CD4-positive, alpha-beta T cell treated with Interleukin-17A for 4 hours (primary cell): ENCODE data around the gene SAFB.

Source experiments
- DNase-seq: peaks from one replicate; pipeline ENCODE4 v3.0.0-alpha.2; 2020; ENCODE audit warnings: mixed read lengths

The SAFB gene

DNA sequence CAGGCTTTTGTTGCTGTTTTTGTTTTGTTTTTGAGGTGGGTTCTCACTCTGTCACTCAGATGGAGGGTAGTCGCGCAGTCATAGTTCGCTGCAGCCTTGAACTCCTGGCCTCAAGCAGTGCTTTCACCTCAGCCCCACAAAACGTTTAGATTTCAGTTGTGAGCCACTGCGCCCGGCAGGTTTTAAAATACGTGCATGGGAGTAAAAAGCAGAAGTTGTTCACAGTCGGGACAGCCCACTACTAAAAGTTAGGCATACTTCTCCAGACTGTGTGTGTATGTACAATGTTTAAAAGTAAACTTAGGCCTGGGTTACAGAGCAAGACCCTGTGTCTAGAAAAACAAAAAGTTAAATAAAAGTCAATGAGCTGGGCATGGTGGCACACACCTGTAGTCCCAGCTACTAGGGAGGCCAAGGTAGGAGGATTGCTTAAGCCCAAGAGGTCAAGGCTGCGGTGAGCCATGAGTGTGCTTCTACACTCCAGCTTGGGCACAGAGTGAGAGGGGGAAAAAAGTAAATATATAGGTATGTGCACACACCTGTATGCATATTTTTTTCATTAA lies 6.1 kb downstream of the SAFB start:
- no peak for DNase-seq

DNA sequence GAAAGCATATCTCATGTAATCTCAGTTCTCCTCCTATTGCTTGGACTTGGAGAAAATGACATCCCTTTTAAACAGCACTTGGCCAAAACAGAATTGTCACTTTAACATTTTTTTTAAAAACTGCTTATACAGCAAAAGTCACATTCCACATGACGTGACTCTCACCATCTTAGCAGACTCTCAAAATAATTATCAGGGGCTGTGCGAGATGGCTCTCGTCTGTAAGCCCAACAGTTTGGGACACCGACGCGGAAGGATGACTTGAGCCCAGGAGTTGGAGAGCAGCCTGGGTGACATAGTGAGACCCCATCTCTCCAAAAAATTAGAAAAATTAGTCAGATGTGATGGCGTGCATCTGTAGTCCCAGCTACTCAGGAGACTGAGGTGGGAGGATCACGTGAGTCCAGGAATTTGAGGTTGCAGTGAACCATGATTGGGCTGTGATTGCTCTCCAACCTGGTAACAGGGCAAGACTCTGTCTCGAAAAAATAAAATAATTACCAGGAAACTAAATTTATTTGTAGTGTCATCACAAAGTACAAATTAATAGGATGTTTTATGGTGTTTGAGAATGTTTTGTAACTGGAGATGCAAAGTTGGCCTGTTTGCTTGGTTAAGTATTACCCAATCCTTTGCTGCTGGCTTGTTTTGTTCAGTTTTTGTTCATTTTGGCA lies 8.8 kb downstream of the SAFB start:
- no peak for DNase-seq

DNA sequence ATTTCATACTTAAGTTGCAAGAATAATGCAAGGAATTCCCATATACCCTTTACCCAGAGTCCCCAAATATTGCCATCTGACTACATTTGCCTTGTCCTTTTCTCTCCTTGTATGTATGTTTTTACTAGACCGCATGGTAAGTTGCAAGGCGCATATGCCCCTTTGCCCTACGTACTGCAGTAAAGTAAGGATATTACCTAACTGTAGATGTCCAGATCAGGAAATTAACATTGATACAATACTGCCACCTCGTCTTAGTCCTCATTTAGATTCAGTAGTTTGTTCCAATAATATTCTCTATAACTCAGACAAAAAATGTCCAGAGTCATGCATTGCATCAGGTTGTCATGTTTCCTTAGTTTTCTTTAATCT lies 9.3 kb downstream of the SAFB start:
- no peak for DNase-seq

DNA sequence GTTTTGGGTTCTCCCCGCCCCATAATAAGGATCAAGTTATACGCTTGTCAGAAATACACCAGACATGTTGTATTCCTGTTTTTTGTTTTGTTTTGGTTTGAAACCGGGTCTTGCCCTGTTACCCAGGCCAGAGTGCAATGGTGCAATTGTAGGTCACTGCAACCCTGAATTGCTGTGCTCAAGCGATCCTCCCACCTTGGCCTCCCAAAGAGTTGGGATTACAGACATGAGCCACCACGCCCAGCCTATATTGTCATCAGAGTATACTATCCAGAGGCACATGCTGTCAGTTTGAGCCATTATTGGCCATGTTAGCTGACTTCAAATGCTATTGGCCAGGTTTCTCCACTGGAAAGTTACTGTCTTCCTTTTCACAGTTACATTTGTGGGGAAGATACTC lies 9.8 kb downstream of the SAFB start:
- no peak for DNase-seq

DNA sequence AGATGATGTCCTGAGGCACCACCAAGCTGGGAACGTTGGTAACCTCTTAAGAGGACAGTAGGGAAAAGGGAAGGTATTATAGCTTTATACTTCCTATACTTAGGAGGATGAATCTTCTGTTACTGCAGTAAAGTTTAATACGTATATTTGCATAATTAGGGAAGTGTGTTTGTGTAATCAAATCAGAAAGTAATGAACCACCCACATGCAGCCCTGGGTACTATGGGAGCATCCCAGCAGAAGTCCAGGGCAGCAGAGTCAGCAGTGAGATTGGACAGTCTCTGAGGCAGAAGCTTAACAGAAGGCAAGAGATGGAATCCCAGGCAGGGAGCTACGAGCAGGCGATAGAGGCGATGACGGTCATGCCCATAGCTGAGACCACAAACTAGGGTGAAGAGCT lies 12.5 kb downstream of the SAFB start:
- DNase-seq = no peak

DNA sequence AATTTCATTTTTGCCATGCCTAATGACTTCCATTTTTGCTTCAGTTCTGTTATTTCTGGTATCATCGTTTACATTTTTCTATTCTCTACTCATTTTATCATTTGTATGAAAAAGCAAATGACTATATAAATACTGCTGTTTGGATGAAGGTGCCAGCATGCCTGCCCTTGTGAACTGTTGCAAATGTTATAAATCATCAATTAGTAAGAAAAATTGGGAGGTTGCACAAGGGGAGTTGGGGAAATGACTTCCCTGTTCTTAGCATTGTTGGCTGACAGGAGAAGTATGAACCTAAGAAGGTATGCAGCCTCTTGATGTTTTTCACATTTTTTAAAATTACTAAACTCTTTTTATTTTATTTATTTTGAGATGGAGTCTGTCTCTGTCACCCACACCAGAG lies 15.1 kb downstream of the SAFB start:
- no peak for DNase-seq

DNA sequence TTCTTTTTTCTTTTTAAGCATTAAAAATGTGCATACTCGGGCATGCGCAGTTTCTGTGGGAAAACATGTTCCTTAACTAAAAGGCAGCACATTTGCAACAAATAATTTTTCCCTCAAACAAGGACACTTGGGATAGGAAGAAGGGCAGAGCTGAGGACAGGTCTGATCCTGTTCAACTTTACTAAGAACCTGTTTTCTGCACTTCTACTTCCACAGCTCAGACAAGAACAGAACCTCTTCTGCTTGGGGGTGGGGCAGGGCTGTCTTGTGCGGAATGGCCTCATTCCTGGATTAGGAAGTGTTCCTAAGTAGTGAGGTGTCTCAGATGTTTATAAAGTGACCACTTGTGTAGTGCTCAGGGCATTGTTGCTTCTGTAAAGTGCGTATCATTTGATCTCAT lies 18.3 kb downstream of the SAFB start:
- DNase-seq = no peak

DNA sequence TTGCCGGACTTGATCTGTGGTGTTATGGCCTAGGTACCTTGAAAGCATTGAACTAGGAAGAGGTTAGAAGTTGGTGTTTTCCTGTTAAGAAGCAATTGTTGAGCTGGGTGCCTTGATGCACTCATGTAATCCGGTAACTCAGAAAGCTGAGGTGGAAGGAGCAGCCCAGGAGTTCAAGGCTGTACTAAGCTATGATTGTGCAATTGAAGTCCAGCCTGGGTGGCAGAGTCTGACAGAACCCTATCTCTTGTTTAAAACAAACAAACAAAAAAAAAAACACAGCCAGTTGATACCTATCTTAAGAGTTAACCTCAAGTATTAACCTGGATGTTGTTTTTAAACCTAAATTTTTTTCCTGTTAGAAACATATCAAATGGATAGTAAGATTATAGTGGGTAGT lies 19.3 kb downstream of the SAFB start:
- no peak for DNase-seq

DNA sequence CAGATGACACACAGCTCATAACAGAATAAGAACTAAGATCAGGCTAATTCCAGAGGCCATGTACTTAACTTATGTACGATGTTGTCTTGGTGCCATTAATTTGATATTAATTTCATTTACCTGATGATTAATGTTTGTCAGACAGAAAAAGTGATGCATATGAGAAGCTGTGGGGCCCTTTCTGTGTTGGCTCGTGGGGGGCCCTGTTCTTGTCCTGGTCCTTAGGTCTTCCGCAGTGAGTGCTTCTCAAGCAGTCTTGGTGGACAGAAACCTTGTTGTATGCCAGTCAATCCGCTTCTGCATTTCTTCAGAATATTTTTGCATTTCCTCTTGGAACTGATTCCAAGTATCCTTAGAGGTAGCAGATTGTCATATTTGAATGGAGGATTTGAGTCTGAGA lies 20.2 kb downstream of the SAFB start:
- DNase-seq = no peak

DNA sequence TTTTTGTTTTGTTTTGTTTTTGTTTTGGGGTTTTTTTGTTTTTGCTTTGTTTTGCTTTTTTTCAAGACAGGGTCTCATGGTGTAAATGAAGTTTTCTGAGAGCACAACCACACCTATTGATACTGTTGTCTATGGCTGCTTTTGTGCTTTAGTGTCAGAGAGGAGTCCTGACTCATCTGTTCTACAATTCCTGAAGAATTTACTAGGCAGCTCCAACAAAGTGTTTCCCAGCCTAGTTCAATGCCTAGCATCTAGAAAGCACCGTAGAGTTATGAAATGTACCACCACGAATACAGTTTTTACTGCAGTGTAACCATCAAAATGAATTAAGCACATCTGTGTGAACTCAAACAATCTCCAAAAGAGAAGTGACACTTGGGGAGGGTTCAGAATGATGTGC lies 21.2 kb downstream of the SAFB start:
- no peak for DNase-seq

DNA sequence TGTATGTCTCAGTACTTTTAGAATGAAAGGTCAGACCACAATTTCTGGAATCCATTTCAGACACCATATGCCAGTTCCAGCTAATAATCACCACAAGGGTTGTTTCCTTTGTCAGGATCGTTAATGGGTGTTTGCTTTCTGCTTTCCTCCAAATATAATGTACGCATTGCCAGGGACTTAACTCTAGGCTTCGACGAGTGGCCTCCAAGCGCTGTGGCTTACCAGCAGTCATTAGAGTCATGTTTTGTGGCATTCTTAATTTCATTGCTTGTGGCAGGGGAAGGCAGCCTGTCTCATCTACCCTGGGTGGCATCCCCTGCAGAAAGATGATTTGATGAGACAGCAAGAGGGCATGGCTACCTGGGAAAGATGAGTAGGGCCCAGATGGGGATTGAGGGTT lies 22.5 kb downstream of the SAFB start:
- DNase-seq = no peak

DNA sequence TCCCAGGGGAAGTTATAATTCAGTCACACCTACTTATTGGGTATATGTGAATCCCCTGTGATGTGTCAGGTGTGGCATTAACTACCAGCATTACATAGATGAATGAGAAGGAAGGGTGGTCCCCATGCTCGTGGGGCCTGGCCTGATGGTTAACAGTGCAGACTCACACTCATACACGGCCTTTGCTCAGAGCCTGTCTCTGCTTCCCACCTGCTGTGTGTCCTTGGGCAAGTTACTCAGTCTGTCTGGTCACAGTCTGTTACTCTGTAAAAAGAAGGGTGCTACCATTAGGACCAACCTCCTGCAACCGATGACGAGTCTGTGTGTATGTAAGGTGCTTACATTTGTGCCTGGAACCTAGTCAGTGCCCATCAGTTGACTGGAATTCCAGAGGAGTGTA lies 23.8 kb downstream of the SAFB start:
- no peak for DNase-seq

DNA sequence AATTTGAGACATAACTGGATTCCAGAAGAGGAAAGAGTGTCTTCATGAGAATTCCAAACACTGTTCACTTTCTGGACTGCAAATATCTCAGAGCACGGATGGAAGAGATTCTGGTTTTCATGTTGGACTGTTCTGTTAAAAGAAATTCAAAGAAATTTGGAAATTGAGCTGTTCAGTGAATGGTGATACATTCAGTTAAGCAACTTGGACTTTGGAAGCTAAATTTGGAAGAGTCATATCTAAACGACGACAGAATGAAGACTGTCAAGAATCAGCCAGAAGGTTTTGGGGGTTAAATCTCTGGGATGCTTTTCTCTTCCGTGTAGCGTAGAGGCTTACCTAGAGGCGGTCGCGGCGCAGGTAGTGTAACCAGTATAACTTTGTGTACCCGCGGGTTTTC lies 25.6 kb downstream of the SAFB start:
- no peak for DNase-seq

DNA sequence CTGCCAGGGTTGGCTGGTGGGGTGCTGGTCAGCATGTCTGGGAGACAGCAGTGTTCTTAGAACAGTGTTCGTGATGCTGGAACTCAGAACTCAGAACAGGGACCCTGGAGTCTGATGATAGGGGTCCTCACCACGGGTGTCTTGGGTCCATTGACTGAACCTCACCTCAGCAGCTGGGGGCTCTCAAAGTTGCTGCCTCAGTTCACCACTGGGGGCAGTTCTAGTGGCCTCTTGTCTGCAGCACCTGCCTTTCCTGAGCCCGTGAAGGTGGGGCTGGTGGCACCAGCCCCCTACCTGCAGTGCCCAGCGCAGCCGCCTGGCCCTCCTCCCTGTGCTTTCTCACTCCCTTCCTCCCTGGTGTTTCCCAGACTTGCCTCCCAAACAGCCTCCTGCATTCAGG lies 28.5 kb downstream of the SAFB start:
- DNase-seq = no peak

DNA sequence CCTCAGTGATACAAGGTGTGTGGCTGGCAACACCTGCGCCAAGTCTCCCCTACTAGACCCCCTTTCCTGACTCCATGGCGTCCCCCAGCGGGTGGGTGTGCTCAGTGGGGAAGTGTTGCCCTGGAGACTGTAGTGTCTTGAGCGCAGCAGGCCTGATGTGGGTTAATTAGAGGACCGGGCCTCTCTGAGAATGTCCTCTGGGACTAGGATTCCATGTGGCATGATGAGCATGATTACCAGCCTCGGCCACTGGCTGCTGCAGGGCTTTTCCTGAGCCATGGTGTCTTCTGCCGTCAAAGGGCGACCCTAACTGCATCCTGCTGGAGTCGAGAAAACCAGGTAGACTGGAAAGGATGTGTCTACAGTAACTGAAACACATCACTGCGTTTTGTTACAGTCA lies 29.4 kb downstream of the SAFB start:
- no peak for DNase-seq

DNA sequence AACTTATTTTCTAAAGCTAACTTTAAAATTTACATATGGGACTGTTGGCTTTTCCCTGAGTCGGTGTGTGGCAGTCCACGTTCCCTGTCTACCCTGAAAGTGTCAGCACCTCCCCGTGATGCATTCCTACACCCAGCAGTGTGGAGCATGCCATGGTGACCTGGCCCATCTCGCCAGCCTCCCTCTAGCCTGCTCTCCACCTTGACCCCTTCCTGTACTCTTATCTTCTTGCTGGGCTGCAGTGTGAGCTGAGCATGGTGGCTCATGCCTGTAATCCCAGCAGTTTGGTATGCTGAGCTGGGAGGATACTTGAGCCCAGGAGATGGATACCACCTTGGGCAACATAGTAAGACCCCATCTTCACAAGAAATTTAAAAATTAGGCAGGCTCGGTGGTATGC lies 32.0 kb downstream of the SAFB start:
- no peak for DNase-seq

DNA sequence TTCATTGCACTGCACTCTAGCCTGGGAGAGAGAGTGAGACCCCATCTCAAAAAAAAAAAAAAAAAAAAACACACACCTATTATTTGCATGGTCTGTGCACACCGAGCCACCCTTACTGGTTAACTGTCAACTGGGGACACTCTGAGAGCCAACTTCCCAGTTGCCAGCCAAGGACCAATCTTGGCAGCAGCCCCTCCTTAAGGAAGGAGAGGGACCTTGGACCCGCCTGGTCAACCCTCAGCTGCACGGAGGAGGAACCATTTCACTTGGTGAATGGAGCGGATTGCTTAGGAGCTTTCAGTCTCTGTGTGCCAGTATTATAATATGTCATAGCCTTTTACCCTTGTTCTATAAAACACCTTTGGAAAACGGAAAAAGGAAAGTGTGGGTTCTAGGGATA lies 32.5 kb downstream of the SAFB start:
- DNase-seq = no peak

DNA sequence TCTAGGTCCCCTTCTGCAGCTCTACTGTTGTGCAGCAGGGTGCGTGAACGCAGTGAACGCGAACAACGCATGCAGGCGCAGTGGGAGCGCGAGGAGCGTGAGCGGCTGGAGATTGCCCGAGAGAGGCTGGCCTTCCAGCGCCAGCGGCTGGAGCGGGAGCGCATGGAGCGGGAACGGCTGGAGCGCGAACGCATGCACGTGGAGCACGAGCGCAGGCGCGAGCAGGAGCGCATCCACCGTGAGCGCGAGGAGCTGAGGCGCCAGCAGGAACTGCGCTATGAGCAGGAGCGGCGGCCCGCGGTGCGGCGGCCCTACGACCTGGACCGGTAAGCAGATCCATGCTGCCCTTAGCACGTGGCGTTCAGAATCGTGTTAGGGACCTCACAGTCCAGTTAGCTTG lies 38.6 kb downstream of the SAFB start:
- DNase-seq = no peak

DNA sequence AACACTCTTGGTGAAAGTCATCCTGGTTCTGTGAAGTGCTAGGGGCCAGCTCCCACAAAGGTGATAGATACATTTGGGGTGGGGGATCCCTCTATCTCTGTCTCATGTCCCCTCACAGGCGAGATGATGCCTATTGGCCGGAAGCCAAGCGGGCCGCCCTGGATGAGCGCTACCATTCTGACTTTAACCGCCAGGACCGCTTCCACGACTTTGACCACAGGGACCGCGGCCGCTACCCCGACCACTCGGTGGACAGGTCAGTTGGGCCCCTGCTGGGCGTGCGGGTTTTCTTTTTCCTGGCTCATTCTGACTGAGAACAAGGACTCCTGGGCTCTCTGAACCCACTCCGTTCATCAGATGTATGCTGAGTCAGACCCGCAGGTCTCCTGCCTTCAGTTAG lies 41.0 kb downstream of the SAFB start:
- DNase-seq = no peak

DNA sequence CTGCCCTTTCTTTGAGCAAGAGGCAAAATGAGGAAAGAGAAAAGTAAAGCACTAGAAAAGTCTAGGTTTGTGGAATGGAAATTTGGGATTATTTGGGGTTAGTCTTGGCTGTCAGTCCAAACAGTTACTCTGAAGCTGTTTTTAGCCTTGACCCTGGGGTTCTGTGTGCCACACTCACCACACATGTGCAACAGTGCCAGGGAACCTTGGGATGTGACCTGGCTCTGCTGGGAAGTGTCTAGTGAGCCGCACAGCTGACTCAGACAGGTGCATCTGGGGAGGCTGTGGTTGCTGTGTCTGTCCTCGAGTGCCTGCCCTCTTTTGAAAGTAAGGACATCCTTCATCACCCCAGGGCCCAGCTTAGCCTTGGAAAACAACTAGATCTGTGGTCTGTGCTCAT lies 41.6 kb downstream of the SAFB start:
- no peak for DNase-seq

DNA sequence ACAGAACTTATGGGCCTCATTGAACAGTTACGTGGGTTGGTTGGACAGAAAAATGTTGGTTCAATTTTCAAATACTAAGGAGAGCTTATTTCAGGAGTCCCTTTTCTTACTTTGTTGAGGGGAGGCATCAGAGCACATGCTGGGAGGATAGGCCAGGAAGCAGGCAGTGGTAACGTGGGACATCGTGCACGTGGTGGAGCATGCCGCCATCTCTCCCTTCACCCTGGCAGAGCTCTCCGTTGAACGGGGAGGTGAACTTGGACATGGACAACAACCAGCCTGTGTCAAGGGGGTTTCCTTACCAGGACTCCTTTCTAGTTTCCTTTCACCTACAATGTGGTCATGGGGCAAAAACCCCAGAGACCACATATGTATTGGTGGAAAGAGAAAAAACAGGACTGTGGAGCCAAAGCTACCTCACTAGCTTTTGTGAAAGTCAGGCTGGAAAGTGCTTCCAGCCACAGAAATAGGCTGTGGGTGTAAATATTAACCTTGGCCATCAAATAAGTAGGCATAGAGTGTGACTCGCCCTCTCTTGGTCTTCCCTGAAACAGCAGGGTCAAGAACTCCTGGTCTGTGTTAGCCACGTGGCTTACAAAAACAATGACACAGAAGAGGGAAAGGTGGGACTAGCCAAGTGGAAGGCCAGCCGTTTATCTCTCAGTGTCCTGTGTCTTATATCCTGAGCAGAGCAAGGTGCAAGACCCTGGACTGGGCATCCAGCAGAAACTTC lies 43.1 kb downstream of the SAFB start:
- DNase-seq = no peak

DNA sequence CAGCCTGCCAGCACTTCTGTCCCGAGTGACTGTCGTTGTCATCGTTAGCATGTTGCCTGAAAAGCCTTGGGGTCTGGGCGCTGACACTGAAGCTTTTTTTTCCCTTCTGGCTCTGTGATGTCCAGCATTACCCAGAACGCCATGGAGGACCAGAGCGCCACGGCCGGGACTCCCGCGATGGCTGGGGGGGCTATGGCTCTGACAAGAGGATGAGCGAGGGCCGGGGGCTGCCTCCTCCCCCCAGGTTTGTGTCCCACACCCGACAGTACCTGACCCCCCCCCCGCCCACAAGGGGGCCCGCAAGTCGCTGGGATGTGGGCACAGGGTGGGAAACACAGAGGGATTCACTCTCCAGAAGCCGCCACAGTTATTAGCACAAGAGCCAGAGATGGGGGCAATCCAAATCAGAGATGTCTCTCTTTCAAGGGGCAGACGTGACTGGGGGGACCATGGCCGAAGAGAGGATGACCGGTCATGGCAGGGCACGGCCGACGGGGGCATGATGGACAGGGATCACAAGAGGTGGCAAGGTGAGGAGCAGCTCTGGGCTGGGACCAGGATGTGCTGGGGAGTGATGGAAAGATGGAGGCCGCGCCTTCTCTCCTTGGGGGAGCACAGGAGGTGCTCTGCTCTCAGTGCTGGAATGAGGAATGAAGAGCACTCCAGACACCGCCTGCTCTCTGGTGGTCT lies 44.2 kb downstream of the SAFB start:
- no peak for DNase-seq

DNA sequence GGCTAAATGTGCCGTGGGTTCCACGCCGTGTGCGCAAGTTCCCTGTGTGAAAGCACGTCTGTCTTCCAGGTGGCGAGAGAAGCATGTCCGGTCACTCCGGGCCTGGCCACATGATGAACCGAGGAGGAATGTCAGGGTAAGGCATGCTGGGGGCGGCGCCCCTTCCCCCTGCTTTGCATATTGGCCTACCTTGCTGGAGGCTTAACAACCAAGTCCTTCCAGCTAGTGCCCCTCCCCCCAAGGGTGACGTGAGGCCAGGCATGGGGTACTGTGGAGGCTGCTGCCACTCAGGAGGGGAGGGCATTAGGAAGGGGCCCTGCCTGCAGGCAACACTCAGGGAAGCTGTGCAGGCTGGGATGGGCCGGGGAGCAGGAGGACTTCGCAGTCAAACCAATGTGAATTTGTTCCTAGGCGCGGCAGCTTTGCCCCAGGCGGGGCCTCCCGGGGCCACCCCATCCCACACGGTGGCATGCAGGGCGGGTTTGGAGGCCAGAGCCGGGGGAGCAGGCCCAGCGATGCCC lies 44.9 kb downstream of the SAFB start:
- no peak for DNase-seq

DNA sequence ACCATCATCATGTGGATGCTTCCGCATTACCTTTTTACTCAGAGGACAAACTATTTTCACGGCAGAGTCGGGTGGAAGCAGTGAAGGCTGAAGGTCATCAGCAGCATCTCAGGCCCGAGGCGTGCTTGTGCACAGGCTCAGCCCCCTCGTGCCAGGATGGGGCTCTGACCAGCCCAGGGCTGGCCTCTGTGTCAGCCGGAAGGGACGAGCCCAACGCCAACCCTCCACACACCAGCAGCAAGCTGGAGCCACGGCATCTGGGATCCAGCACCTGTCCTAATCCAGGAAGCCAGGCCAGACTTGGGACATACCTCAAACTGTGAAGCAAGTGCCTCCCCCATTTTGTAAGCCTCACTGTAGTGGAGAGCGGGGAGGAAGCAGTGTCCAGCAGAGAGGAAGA lies 46.3 kb downstream of the SAFB start:
- no peak for DNase-seq
